Hepatocyte (in vitro differentiated cells): ENCODE results near the gene NKAPD1.

Experiments used
- CTCF ChIP-seq: fragments of 200-600 bp; sonication (generic); IDR thresholded peaks from 2 replicates; pipeline ENCODE4 v1.5.1; 2016; ENCODE audit warnings: antibody characterized with exemption, mild to moderate bottlenecking; ENCODE audit not compliant: poor library complexity
- EZH2 ChIP-seq: fragments of 200-600 bp; sonication (generic); IDR thresholded peaks from 2 replicates; pipeline ENCODE4 v1.6.1; 2016; ENCODE audit warnings: antibody characterized with exemption, mild to moderate bottlenecking, borderline replicate concordance
- EZH2phosphoT487 ChIP-seq: fragments of 200-600 bp; sonication (generic); IDR thresholded peaks from one replicate; pipeline ENCODE4 v1.6.1; 2018; ENCODE audit warnings: antibody characterized with exemption, mild to moderate bottlenecking, low read depth, moderate library complexity; ENCODE audit not compliant: unreplicated experiment, severe bottlenecking

GRCh38 chr11:112037527-112037926, 36.6 kb upstream of the NKAPD1 start:
- TF ChIP-seq CTCF (no peak), EZH2 (no peak), EZH2phosphoT487 (no peak)
